A549 treated with CpdA at 1 μM for 4 hours (cell line): ENCODE measurements around the gene CNTN2. TPM values are rescaled to one million over a fixed set of nuclear protein-coding genes. Genes with fewer than 3 reads are reported as not detected.

Source experiments
- total RNA-seq: library from RNA; stranded (reverse); fragments of 200-300 nt; extraction: Qiagen RNA extraction; gene quantifications from 5 replicates; pipeline ENCODE4 v1.2.3, GENCODE V29; 2022; ENCODE audit warnings: low read depth

Gene CNTN2, protein sequence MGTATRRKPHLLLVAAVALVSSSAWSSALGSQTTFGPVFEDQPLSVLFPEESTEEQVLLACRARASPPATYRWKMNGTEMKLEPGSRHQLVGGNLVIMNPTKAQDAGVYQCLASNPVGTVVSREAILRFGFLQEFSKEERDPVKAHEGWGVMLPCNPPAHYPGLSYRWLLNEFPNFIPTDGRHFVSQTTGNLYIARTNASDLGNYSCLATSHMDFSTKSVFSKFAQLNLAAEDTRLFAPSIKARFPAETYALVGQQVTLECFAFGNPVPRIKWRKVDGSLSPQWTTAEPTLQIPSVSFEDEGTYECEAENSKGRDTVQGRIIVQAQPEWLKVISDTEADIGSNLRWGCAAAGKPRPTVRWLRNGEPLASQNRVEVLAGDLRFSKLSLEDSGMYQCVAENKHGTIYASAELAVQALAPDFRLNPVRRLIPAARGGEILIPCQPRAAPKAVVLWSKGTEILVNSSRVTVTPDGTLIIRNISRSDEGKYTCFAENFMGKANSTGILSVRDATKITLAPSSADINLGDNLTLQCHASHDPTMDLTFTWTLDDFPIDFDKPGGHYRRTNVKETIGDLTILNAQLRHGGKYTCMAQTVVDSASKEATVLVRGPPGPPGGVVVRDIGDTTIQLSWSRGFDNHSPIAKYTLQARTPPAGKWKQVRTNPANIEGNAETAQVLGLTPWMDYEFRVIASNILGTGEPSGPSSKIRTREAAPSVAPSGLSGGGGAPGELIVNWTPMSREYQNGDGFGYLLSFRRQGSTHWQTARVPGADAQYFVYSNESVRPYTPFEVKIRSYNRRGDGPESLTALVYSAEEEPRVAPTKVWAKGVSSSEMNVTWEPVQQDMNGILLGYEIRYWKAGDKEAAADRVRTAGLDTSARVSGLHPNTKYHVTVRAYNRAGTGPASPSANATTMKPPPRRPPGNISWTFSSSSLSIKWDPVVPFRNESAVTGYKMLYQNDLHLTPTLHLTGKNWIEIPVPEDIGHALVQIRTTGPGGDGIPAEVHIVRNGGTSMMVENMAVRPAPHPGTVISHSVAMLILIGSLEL
- 0.03 to 0.28 TPM (median 0.05 TPM) in 3 of 5 replicates, not detected in the others for total RNA-seq

DNA sequence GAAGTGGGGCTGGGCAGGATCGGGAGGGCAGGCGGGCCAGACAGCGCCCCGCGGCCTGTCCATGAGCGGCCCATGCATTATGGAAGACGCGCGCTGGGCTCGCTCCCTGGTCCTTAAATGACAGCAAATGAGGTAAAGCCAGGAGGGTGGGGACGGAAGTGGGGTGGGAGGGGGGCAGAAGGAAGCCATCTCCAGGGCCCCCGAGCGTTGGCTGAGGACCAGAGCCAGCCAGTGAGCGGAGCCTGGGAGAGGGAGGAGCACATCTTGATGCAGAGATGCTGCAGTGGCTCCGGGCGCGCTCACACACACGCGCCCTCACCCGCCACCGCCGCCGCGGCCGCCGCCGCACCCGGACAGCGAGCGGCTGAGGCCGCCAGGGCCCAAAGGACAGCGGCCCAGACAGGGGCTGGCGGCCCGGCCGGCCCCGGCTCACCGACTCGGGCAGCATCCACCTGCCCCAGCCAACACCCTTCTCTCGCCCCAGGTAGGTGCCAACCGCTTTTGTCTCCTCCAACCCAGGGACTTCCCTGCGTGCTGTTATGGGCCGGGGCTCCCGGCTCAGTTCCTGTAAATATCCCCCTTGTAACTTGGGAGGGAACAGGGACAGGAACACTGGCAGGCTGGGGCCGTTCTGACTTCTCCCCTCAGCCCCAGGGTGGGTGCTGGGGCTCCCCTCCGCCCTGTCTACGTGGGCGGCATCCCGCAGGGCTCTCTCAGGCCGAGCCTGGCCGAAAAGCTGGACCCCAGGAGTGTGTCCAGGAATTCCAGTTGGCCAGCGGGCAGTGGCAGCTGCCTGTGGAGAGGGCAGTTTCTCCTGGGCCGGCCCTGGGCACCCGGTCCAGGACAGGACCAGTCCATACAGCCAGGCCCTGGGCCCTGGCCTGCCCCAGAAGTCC is at the start of gene CNTN2:
Gene CNTN2, plus strand, starts transcription at position 302 of the 896 bp plus-strand sequence. CDS start 9,974 bp downstream, outside the sequence.

DNA sequence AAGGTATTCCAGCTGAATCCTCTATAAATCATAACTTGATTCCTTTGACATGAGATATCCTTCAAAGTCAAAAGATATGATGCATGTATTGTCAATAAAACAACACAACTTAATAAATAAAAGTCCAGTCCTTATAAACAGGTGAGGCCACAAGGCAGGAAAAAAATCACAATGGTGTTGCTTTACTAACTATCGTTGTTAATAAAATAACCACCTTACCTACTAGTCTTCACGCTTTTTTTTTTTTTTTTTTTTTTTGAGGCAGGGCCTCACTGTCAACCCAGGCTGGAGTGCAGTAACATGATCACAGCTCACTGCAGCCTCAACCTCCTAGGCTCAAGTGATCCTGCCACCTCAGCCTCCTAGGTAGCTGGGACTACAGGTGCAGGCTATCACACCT is 41.3 kb downstream of the CNTN2 start, which contains the start of gene TMEM81:
Gene TMEM81, minus strand, starts transcription at position 101 of the 400 bp plus-strand sequence. CDS start 140 bp downstream, outside the sequence.

DNA sequence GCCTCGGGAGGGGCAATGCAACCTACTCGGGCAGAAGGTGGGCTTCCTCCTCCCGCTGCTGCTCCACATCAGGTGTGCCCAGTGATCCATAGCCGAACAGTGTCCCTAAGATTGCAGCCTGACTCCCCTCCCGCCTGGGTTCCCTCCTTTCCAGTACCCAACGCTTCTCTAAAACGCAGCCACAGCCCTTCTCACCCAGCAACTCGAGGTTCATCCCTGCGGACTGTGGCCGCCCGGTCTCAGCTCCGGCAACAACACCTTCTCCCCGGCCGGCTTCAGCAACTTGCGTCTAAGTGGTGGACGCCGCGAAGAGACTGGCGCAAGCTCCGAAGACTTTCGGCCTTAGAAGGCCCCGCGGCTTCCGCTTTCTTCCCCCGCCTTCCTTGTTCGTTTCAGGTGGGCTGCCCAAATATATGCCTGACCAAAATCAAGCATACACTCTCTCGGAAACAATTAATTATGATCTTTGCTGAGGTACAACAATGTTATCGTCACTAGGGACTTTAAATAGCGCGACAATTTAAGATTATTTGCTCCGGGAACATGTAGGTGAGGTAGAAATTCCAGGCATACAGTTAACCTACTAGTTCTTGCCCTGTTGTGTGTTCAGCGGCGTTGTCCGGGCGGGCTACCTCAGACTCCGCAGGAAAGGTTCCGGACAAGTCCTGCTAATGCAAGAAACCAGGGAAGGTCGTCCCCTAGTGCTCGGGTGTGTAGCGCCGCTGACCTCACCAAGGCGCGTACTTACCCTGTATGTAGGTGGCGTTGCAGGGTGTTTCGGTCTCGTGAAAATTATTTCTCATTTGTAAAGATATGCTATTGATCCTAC is 78.9 kb downstream of the CNTN2 start, which contains the start of gene RBBP5:
Gene RBBP5, minus strand, starts transcription at position 319 of the 829 bp plus-strand sequence. Its CDS starts 105 bp downstream, at position 214.

Other genes with a start within 250 kb of the CNTN2 start
- gene NFASC, start 172.3 kb upstream of the CNTN2 start, total RNA-seq = 1.6 to 2.3 TPM (median 2.0 TPM) in 5 replicates
- gene TMEM81, start 41.2 kb downstream of the CNTN2 start, total RNA-seq = 2.4 to 3.9 TPM (median 2.8 TPM) in 5 replicates
- 12.6 to 16.7 TPM (median 13.6 TPM) in 5 replicates for gene RBBP5, start 78.8 kb downstream of the CNTN2 start, total RNA-seq
- 7.6 to 11.1 TPM (median 9.3 TPM) in 5 replicates for gene DSTYK, start 168.5 kb downstream of the CNTN2 start, total RNA-seq
- gene TMCC2, start 184.7 kb downstream of the CNTN2 start, total RNA-seq = 2.8 to 3.2 TPM (median 3.1 TPM) in 5 replicates